Sigmoid colon (tissue), 4 donors: ENCODE data around the gene FBXO9.
A peak's percentile ranks its signal among the peaks of the same experiment; 100 is the strongest.

ENCODE experiments used
- CTCF ChIP-seq, 4 experiments: fragments of 450-650 bp in 3 of 4; fragments of 200-600 bp in 1 of 4; IDR thresholded peaks; one replicate each; pipeline ENCODE4 v1.5.1; 2016 to 2019; ENCODE audit warnings: antibody characterized with exemption in 4 of 4, mild to moderate bottlenecking in 3 of 4, moderate library complexity in 2 of 4
- POLR2A ChIP-seq, 2 donors: fragments of 450-650 bp; IDR thresholded peaks; one replicate each; pipeline ENCODE4 v1.6.1; 2016; ENCODE audit warnings: antibody characterized with exemption in 2 of 2, mild to moderate bottlenecking in 2 of 2, moderate library complexity in 2 of 2
- POLR2AphosphoS5 ChIP-seq, 4 donors: sonication (generic); formaldehyde crosslinking; IDR thresholded peaks; one replicate each; pipeline ENCODE4 v1.6.1; 2017; ENCODE audit warnings: antibody characterized with exemption in 4 of 4

DNA sequence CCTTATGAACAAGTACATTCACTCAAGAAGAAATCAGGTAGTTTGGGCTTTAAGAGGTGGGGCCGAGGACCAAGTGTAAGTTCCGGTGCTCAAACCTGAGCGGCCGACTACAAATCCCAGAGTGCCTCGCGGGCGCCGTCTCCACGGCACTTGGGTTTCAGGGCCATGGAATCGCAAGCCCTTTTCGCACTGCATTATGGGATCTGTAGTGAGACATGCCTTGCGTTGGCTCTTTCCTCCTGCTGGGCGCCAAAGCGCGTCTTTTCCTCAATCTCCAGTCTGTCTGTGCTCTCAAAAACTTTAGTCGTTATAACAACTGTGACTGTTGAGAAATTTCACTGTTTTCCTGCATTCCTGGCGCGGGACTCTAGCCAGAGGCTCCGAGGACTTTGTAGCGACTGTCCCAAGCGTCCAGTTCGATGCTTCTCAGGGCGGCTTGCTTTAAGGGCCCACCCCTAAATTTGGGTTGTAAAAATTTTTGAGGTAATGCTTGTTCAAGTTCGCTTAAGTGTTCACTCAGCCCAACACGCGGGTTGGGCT is 408 bp upstream of the FBXO9 start:
- TF ChIP-seq CTCF (IDR thresholded peaks at IDR 0.05), result no peak
- TF ChIP-seq POLR2A (IDR thresholded peaks at IDR 0.05), result no peak
- TF ChIP-seq POLR2AphosphoS5 (IDR thresholded peaks at IDR 0.05), result peak in 3 of 4 donors; percentile 63 to 85 (median 63)
